OCI-LY1 (cell line): Measurements from ENCODE around the gene NPR2.

Experiments used
- CTCF ChIP-seq: fragments of 200-600 bp; sonication (generic), shearing (Covaris generic); IDR thresholded peaks from 2 replicates; pipeline ENCODE4 v1.5.1; 2017; ENCODE audit warnings: mild to moderate bottlenecking, antibody characterized with exemption, low read length, moderate library complexity, mixed read lengths
- EZH2 ChIP-seq: fragments of 200-600 bp; sonication (generic), shearing (Covaris generic); IDR thresholded peaks from 2 replicates; pipeline ENCODE4 v1.8.0; 2017; ENCODE audit warnings: borderline replicate concordance, mixed run types, mild to moderate bottlenecking, antibody characterized with exemption, low read length, moderate library complexity, mixed read lengths

- TF ChIP-seq EZH2: no peak
- no peak for TF ChIP-seq CTCF
Measured at GRCh38 chr9:35842795-35843194, 51.4 kb downstream of the NPR2 start.
